Stimulated activated CD4-positive, alpha-beta T cell treated with anti-CD3 and anti-CD28 coated beads, Interleukin-1b, Interleukin-23, amount 100 ng/mL, for 4 hours (primary cell): ENCODE results near the gene ZBTB16.
A peak's percentile ranks its signal among the peaks of the same experiment; 100 is the strongest.

ENCODE experiments used
- DNase-seq, 2 donors: peaks; one replicate each; pipeline ENCODE4 v3.0.0-alpha.2; 2020; ENCODE audit warnings: low read depth in 2 of 2

ZBTB16 gene

DNA sequence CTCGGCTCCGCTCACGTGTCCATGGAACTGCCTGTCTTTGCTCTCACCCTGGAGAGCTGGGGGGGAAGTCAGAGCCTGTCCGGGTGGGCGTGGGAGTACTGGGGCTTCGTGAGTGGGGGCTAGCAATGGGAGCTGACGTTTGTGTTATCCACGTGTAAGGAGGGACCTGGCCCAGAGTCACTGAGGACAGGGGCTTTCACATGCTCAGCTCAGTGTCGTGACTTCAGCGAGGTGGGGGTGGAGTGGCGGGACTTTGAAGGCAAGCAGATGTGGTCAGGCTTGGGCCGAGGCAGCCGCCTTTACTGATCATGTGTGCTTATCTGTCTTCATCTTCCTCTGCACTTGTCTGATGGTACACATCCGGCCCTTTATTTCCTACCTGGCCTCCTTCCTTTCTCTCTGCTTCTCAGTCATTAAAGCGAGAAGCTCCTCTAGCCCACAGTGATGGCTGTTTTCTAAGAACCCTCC is 123.6 kb downstream of the ZBTB16 start:
- DNase-seq: peak; percentile 30 to 34

DNA sequence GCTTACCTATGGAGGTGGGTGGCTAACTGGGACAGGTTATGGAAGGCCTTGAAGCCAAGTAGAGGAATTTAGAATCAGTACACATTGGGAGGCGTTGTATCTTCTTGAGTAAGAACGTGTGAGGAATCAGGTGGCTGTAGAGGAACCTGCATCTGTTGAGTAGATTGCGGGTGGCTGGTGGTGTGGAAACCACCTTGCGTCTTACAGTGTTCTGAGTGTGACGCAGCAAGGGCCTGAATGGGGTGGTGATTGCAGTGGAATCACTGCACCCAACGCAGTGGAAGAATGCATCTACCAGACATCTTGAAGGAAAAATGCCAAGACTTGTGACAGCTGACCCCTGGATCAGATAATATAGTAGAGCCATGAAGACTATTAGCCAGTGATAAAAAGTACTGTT is 125.9 kb downstream of the ZBTB16 start:
- DNase-seq: no peak

DNA sequence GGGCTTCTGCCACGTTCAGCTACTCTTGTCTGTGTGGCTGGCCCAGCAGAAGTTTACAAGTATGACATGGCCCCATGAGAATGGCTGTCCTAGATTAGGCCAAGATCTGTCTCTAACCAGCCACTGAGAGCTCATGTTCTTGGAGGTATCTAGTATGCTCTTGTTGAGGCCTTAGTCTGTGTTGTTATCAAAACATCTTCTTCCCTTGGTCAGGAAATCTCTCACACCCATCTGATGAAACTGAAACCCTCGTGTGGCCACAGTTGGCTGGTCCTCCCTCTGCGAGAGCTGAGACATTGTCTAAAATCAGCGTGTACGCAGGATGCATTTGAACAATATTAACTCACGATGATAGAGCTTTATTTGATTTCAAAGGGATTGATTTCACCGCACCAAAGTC is 127.7 kb downstream of the ZBTB16 start:
- no peak for DNase-seq

GRCh38 chr11:114188851-114189570 is 129.5 kb downstream of the ZBTB16 start:
- DNase-seq: no peak

- DNase-seq: no peak
Observed at GRCh38 chr11:114190630-114191029, 131.1 kb downstream of the ZBTB16 start.

GRCh38 chr11:114191893-114192292 is 132.4 kb downstream of the ZBTB16 start:
- no peak for DNase-seq

- DNase-seq: no peak
Observed at GRCh38 chr11:114192841-114193389, 133.4 kb downstream of the ZBTB16 start.

- DNase-seq: no peak
Observed at GRCh38 chr11:114193730-114194679, 134.5 kb downstream of the ZBTB16 start.

GRCh38 chr11:114194702-114195101 is 135.2 kb downstream of the ZBTB16 start:
- no peak for DNase-seq

DNA sequence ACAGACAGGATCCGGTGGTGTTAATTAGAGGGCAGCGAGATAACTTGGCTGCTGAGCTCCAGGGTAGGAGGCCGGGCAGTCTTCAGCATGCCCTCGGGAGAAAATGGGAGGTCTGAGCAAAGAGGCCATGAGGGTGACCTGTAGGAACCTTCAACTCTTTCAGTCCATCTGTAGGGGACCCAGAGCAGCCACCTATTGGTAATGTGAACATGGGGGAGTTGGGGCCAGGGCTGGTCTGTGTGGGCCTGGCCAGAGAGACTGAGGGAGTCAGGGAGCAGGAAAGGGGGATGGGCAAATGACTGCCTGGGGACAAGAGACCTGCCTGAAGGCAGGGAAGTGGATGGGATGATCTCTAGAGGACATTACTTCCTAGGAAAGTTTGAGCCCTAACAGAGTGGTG is 135.6 kb downstream of the ZBTB16 start:
- no peak for DNase-seq

- no peak for DNase-seq
Observed at GRCh38 chr11:114195981-114196731, 136.6 kb downstream of the ZBTB16 start.

DNA sequence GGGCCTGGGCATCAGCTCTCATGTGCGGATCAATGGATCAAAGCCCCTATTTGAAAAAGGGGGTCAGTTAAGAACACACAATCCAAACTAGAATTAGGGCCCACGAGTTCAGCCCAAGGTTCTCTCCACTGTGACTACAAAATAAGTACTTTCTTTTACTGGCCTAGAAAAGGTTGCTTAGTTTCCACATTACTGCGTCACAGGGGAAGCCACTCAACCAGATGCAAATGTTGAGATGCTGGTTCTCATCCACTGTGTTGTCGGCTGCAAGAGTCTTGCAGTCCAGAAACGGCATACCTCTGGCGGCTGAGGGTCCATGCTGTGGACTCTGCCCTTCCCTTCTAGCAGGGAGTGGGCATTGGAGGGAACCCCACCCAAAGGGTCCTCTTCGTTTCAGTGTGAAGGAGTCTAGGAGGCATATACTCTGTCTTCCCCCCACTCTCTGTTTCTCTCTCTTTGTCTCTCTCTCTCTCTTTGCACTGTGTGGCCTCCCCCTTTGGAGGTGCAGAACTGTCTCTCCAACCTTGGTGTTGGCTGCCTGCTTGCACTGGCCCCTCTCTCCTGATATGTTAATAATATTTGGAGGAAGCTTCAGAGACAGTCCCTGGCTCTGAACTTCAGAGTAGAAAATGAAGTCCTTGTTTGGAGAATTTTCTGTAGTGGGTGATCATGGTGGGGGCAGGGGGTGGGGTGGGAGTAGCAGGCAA is 137.6 kb downstream of the ZBTB16 start:
- DNase-seq: no peak

DNA sequence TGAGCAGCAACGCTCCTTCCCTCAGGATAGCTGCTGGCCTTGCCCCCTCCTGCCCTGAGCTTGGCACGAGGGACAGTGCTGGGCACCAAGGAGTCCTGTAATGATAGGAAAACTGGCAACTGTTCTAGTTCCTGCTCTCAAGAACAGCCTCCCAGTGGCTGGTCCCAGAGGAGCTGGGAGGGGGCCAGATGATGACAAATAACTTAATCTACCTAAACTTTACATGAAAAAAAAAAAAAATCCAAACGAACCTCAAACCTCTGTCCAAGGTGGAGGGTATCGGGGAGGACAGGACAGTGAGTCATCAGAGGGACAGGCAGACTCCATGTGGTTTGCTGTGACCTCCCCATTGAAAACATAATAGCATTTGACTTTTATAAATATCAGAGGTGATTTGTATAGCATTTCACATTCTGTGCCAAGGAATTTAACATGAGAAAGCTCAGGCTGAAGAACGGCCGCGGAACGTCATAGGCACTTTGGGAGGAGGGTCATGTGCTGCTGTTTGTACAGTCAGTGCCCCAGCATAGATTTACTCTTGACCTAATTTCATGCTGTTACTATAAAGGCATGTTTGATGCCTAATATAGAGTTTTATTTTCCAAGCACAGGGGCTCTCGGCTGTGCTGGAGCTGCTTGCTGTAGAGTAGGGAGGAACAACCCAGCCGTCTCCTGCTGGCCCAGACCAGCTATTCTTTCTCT is 138.4 kb downstream of the ZBTB16 start:
- no peak for DNase-seq

GRCh38 chr11:114199051-114199450 is 139.5 kb downstream of the ZBTB16 start:
- no peak for DNase-seq

- no peak for DNase-seq
Observed at GRCh38 chr11:114200351-114201133, 141.0 kb downstream of the ZBTB16 start.

DNA sequence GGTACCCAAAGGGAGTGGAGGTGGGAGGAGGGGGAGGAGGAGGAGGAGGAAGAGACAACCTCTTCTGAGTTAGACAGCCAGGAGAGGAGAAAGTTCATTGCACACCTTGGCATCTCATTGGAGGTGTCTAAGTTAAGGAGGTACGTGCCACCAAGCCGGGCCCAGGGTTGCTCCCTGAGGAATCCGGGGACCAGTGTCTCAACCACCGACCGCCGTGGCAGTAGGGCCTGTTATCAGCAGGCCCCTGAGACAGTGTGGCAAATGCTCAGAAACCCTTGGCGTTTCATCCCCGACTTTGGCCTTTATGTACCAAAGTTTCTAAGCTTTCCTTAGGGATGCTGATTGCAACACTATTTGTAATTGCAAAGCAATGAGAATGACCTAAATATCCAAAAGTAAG is 141.7 kb downstream of the ZBTB16 start:
- DNase-seq: no peak

GRCh38 chr11:114202011-114202609 is 142.6 kb downstream of the ZBTB16 start:
- no peak for DNase-seq

DNA sequence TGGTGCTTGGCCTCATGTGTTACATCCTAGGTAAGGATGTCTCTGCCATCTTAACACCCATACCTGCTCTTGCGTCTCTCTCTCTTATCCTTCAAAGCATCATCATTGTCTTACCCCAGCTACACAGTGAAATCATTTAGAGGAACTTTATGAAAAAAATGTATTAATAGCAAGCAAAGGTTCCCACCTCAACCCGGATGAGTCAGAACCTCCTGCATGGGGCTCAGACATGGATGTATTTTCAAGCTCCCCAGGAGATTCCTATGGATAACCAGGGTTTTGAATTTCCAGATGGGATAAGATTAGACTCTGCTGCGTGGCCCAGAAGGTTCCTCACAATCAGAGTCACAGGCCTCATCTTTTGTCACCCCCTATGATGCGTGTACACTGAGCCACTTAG is 147.6 kb downstream of the ZBTB16 start:
- DNase-seq: no peak

- no peak for DNase-seq
Observed at GRCh38 chr11:114208377-114208776, 148.9 kb downstream of the ZBTB16 start.
